Endothelial cell of umbilical vein (primary cell): ENCODE data around the gene SHOX. TPM values are rescaled to one million over a fixed set of nuclear protein-coding genes. Genes with fewer than 3 reads are reported as not detected.
"Not testable (repeated sequence)": the region's sequence is repeated elsewhere in the genome, so short reads cannot be mapped to it uniquely, and the experiment has no call there.

Experiments
- BruUV-seq: library from RNA; stranded (reverse); fragments of 400-500 nt; replicated peaks from 2 replicates; lab custom pipeline; 2021; lab: Mats Ljungman, UMichigan
- CTCF ChIA-PET: fragments of 300-600, 350-600 bp; sonication (Branson Sonifier 250); formaldehyde crosslinking; loops from one replicate; lab custom pipeline; 2021; ENCODE audit warnings: antibody characterized with exemption, inconsistent platforms; lab: Charles Lee
- POLR2A ChIA-PET: fragments of 300-600, 350-600 bp; sonication (Branson Sonifier 250); formaldehyde crosslinking; loops from one replicate; lab custom pipeline; 2021; ENCODE audit warnings: antibody characterized with exemption, inconsistent platforms; lab: Charles Lee
- DNase-seq: peaks from one replicate; pipeline ENCODE4 v3.0.0-alpha.2; 2011; ENCODE audit warnings: low read depth, low spot score
- FAIRE-seq: peaks from 2 replicates; lab custom pipeline; 2011; peaks lifted over from hg19 to GRCh38; lab: Jason Lieb, UNC
- H2AFZ ChIP-seq: 2 replicates; pipeline ENCODE4 v1.6.0; 2012; ENCODE audit warnings: low read depth, low read length, control low read depth, inconsistent platforms
- H3K27ac ChIP-seq: 2 replicates; pipeline ENCODE4 v1.5.1; 2011; ENCODE audit warnings: low read depth, mild to moderate bottlenecking, control low read depth, low read length, moderate library complexity; ENCODE audit not compliant: insufficient read depth
- H3K27me3 ChIP-seq, 2 experiments: 2 replicates each; pipeline versions ENCODE4 v1.6.0 to v1.6.1; 2011; ENCODE audit warnings: low read length in 2 of 2, mixed read lengths in 1 of 2; ENCODE audit not compliant: control insufficient read depth in 2 of 2, insufficient read depth in 2 of 2
- H3K36me3 ChIP-seq, 2 experiments: 2 replicates in 1 of 2; 3 replicates in 1 of 2; pipeline ENCODE4 v1.5.1; 2011; ENCODE audit warnings: low read length in 2 of 2, mild to moderate bottlenecking in 1 of 2, moderate library complexity in 1 of 2; ENCODE audit not compliant: control insufficient read depth in 2 of 2, insufficient read depth in 2 of 2; ENCODE audit errors: extremely low read depth in 1 of 2
- H3K4me1 ChIP-seq: 3 replicates; pipeline ENCODE4 v1.5.1; 2011; ENCODE audit warnings: mild to moderate bottlenecking, low read length; ENCODE audit not compliant: control insufficient read depth, insufficient read depth; ENCODE audit errors: extremely low read depth
- H3K4me2 ChIP-seq: 2 replicates; pipeline ENCODE4 v1.6.1; 2011; ENCODE audit warnings: low read length, control low read depth, mixed read lengths; ENCODE audit not compliant: insufficient read depth
- H3K4me3 ChIP-seq, 3 experiments: fragments of 200-600 bp in 1 of 3; sonication (generic), shearing (Covaris generic) in 1 of 3; replicated peaks in 1 of 3; 2 replicates each; pipeline ENCODE4 v1.5.1; 2011 to 2016; ENCODE audit warnings: control low read depth in 3 of 3, low read length in 3 of 3, mild to moderate bottlenecking in 2 of 3, inconsistent platforms in 1 of 3, low read depth in 1 of 3, moderate library complexity in 1 of 3; ENCODE audit not compliant: insufficient read depth in 1 of 3
- H3K79me2 ChIP-seq: 2 replicates; pipeline ENCODE4 v1.6.0; 2012; ENCODE audit warnings: low read length, inconsistent platforms; ENCODE audit not compliant: control insufficient read depth, insufficient read depth
- H3K9ac ChIP-seq: replicated peaks from 2 replicates; pipeline ENCODE3; 2011; ENCODE audit warnings: low read length, control low read depth; ENCODE audit not compliant: insufficient read depth; ENCODE audit errors: extremely low read depth
- H3K9me1 ChIP-seq: replicated peaks from 3 replicates; pipeline ENCODE4 v1.6.0; 2011; ENCODE audit warnings: mild to moderate bottlenecking, low read length; ENCODE audit not compliant: control insufficient read depth, insufficient read depth; ENCODE audit errors: extremely low read depth
- H3K9me3 ChIP-seq: replicated peaks from 2 replicates; pipeline ENCODE4 v1.5.1; 2012; ENCODE audit warnings: low read length, inconsistent platforms; ENCODE audit not compliant: control insufficient read depth, insufficient read depth
- H4K20me1 ChIP-seq: replicated peaks from 2 replicates; pipeline ENCODE3; 2011; ENCODE audit warnings: mild to moderate bottlenecking, low read length; ENCODE audit not compliant: control insufficient read depth, insufficient read depth; ENCODE audit errors: extremely low read depth
- EZH2 ChIP-seq: IDR thresholded peaks from 2 replicates; pipeline ENCODE4 v1.6.1; 2012; ENCODE audit warnings: borderline replicate concordance, low read depth, mild to moderate bottlenecking, moderate library complexity, low read length, inconsistent platforms; ENCODE audit not compliant: severe bottlenecking
- FOS ChIP-seq: IDR thresholded peaks from 2 replicates; pipeline ENCODE4 v1.6.1; 2011; ENCODE audit warnings: mild to moderate bottlenecking, low read length, moderate library complexity, borderline replicate concordance; ENCODE audit not compliant: insufficient read depth
- GATA2 ChIP-seq: IDR thresholded peaks from 2 replicates; pipeline ENCODE4 v1.7.0; 2011; ENCODE audit warnings: low read depth, mild to moderate bottlenecking, moderate library complexity, mixed read lengths, low read length; ENCODE audit not compliant: insufficient read length, insufficient read depth
- JUN ChIP-seq: IDR thresholded peaks from 2 replicates; pipeline ENCODE4 v1.6.1; 2011; ENCODE audit warnings: borderline replicate concordance, low read depth; ENCODE audit not compliant: insufficient read length, insufficient read depth
- MYC ChIP-seq: IDR thresholded peaks from one replicate; pipeline ENCODE4 v1.6.1; 2011; ENCODE audit warnings: mild to moderate bottlenecking, low read depth, low read length
- POLR2A ChIP-seq: IDR thresholded peaks from 2 replicates; pipeline ENCODE4 v1.6.1; 2012; ENCODE audit warnings: low read depth, mild to moderate bottlenecking, control low read depth, low read length
- POLR2AphosphoS5 ChIP-seq: IDR thresholded peaks from 2 replicates; pipeline ENCODE4 v1.6.1; 2012; ENCODE audit warnings: low read depth, mild to moderate bottlenecking, control low read depth, low read length, moderate library complexity; ENCODE audit not compliant: insufficient read depth
- dilution Hi-C: fragments of 300-500 bp; cut with MboI; formaldehyde crosslinking; loops from one replicate; pipeline ENCODE4 v1.15.0; 2019; ENCODE audit warnings: low sequenced_read_pairs; ENCODE audit not compliant: extremely low pct_ligation_motif_present
- intact Hi-C: fragments of 100-400 bp; cut with micrococcal nuclease; formaldehyde crosslinking; loops from one replicate; pipeline ENCODE4 v1.10.0; 2022
- polyA plus RNA-seq, 4 experiments: library from polyadenylated mRNA; depleted of rRNA in 3 of 4; stranded (reverse) in 3 of 4; unstranded in 1 of 4; fragments of >200 nt; gene quantifications; 2 replicates each; pipeline versions ENCODE4 v1.2.1 to v1.2.3, GENCODE V29; 2011 to 2012; ENCODE audit warnings: missing spikeins in 1 of 4
- total RNA-seq: library from RNA; stranded (reverse); gene quantifications from 2 replicates; pipeline ENCODE4 v1.2.3, GENCODE V29; 2021
- TF ChIP-seq, protein P1 (sequence below), 2 donors: IDR thresholded peaks; 1 replicate in 1 of 2; 2 replicates in 1 of 2; pipeline ENCODE4 v1.5.1; 2011; ENCODE audit warnings: low read length in 2 of 2, mild to moderate bottlenecking in 2 of 2, moderate library complexity in 2 of 2, control low read depth in 1 of 2, inconsistent platforms in 1 of 2, low read depth in 1 of 2; ENCODE audit not compliant: insufficient read depth in 1 of 2; ENCODE audit errors: extremely low read depth in 1 of 2
- TF ChIP-seq, protein P2 (sequence below): IDR thresholded peaks from 2 replicates; pipeline ENCODE4 v1.6.1; 2011; ENCODE audit not compliant: insufficient read depth, insufficient read length

Gene SHOX
- total and polyA plus RNA-seq, 2 donors (not counting 3 experiments of a cell fraction or from before 2014, with no cell fraction given): not detected

- no peaks in the 10 kb centered on the region for H3K4me1 ChIP-seq
- no peaks in the 10 kb centered on the region for H4K20me1 ChIP-seq
- H3K4me2 ChIP-seq: no peak overlapping the region
- ChIA-PET POLR2A (no interaction called here), CTCF (no interaction called here)
- H3K9me1 ChIP-seq: no peaks in the 10 kb centered on the region
- H3K36me3 ChIP-seq: no peaks in the 10 kb centered on the region
- H3K79me2 ChIP-seq: no peaks in the 10 kb centered on the region
- no TSS peak for BruUV-seq
- no peak for FAIRE-seq
- TF ChIP-seq JUN: no peak
- no peak for TF ChIP-seq FOS
- TF ChIP-seq GATA2: no peak
- no peak for TF ChIP-seq MYC
- TF ChIP-seq, protein P1, sequence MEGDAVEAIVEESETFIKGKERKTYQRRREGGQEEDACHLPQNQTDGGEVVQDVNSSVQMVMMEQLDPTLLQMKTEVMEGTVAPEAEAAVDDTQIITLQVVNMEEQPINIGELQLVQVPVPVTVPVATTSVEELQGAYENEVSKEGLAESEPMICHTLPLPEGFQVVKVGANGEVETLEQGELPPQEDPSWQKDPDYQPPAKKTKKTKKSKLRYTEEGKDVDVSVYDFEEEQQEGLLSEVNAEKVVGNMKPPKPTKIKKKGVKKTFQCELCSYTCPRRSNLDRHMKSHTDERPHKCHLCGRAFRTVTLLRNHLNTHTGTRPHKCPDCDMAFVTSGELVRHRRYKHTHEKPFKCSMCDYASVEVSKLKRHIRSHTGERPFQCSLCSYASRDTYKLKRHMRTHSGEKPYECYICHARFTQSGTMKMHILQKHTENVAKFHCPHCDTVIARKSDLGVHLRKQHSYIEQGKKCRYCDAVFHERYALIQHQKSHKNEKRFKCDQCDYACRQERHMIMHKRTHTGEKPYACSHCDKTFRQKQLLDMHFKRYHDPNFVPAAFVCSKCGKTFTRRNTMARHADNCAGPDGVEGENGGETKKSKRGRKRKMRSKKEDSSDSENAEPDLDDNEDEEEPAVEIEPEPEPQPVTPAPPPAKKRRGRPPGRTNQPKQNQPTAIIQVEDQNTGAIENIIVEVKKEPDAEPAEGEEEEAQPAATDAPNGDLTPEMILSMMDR (IDR thresholded peaks at IDR 0.05; ENCODE audit: extremely low read depth in 1 of 2, insufficient read depth in 1 of 2, low read depth in 1 of 2, low read length in 2 of 2): no peak
- TF ChIP-seq EZH2: no peak
- TF ChIP-seq POLR2AphosphoS5: no peak
- TF ChIP-seq, protein P2, sequence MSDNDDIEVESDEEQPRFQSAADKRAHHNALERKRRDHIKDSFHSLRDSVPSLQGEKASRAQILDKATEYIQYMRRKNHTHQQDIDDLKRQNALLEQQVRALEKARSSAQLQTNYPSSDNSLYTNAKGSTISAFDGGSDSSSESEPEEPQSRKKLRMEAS: no peak
- no peak for TF ChIP-seq POLR2A
- H2AFZ ChIP-seq: no peak overlapping the region
- no peaks in the 10 kb centered on the region for H3K27me3 ChIP-seq
- no peak overlapping the region for H3K27ac ChIP-seq
- H3K4me3 ChIP-seq: no peak overlapping the region
- dilution Hi-C loops: no loop called here
- intact Hi-C loops: no loop called here
- no peak overlapping the region for H3K9ac ChIP-seq
- no peaks in the 10 kb centered on the region for H3K9me3 ChIP-seq
- no peak for DNase-seq
Measured at GRCh38 chrX:586351-586750, 44.2 kb upstream of the SHOX start.

- H3K27me3 ChIP-seq, H3K9me1 ChIP-seq, intact Hi-C loops, dilution Hi-C loops, H3K4me3 ChIP-seq, H3K79me2 ChIP-seq, H3K9ac ChIP-seq, DNase-seq, BruUV-seq, H4K20me1 ChIP-seq, H3K4me2 ChIP-seq, H2AFZ ChIP-seq, CTCF ChIA-PET, POLR2A ChIA-PET, H3K4me1 ChIP-seq, H3K36me3 ChIP-seq, H3K27ac ChIP-seq, FAIRE-seq, H3K9me3 ChIP-seq: not testable (repeated sequence)
Measured at GRCh38 chrX:589261-589660, 41.3 kb upstream of the SHOX start.
